Activated naive CD4-positive, alpha-beta T cell treated with anti-CD3 and anti-CD28 coated beads, Interleukin-2, amount 50 U/mL, for 24 hours (primary cell): ENCODE measurements around the gene ZNRF3.

Experiments used
- H3K27ac Mint-ChIP-seq: one replicate; pipeline ENCODE4 v1.8.0; 2021; ENCODE audit warnings: mild to moderate bottlenecking, mixed read lengths
- H3K27me3 Mint-ChIP-seq: one replicate; pipeline ENCODE4 v1.8.0; 2021; ENCODE audit warnings: mixed read lengths
- H3K36me3 Mint-ChIP-seq: one replicate; pipeline ENCODE4 v1.8.0; 2021; ENCODE audit warnings: mixed read lengths
- H3K4me1 Mint-ChIP-seq: one replicate; pipeline ENCODE4 v1.8.0; 2021; ENCODE audit warnings: mixed read lengths
- H3K4me3 Mint-ChIP-seq: one replicate; pipeline ENCODE4 v1.8.0; 2021; ENCODE audit warnings: mild to moderate bottlenecking, mixed read lengths
- H3K9me3 Mint-ChIP-seq: one replicate; pipeline ENCODE4 v1.8.0; 2021; ENCODE audit warnings: mixed read lengths

Gene ZNRF3

DNA sequence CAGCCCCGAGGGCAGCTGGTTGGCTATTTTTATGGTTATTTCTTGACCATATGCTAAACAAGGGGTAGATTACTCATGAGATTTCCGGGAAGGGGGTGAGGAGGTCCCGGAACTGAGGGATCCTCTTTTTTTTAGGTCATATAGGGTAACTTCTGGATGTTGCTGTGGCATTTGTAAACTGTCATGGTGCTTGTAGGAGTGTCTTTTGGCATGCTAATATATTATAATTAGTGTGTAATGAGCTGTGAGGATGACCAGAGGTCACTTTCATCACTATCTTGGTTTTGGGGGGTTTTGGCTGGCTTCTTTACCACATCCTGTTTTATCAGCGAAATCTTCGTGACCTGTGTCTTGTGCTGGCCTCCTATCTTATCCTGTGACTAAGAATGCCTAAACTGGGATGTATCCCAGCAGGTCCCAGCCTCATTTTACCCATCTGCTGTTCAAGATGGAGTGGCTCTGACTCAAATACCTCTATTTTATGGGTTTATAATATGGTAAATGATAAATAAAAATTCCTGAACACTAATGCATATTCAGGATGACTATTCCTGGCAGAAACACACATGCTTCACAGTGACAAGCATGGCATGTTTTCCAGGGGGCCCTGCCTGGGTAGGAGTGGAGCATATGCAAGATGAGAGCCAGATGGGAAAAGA, 200.7 kb downstream of the ZNRF3 start:
- Mint-ChIP-seq H3K4me3 (no peak overlapping the region), H3K27ac (no peak overlapping the region), H3K36me3 (no peaks in the 10 kb centered on the region), H3K27me3 (peaks cover 10% of the 10 kb centered on the region), H3K9me3 (no peaks in the 10 kb centered on the region), H3K4me1 (no peaks in the 10 kb centered on the region)

GRCh38 chr22:29087012-29087411, 203.6 kb downstream of the ZNRF3 start:
- H3K9me3 Mint-ChIP-seq: no peaks in the 10 kb centered on the region
- H3K36me3 Mint-ChIP-seq: no peaks in the 10 kb centered on the region
- no peak overlapping the region for H3K27ac Mint-ChIP-seq
- no peaks in the 10 kb centered on the region for H3K4me1 Mint-ChIP-seq
- H3K27me3 Mint-ChIP-seq: peaks cover 9% of the 10 kb centered on the region
- H3K4me3 Mint-ChIP-seq: no peak overlapping the region

DNA sequence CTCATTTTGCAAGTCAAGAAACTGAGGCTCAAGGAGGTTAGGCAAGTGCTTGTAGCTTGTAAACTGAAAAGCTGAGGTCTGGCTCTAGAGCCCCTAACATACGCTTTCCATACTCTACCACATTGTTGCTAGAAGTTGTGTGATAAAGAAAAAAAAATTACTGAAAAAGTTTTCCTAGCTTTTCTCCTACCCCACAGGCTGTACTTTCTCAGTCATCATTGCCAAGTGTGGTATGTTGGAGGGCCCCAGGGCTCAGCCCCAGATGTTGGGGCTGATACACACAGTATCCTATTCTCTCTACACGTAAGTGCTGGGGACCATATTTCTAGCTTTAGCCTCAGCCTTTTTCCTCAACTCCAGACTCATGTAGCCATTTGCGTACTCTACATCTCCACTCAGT, 205.4 kb downstream of the ZNRF3 start:
- no peaks in the 10 kb centered on the region for H3K4me1 Mint-ChIP-seq
- no peaks in the 10 kb centered on the region for H3K36me3 Mint-ChIP-seq
- H3K4me3 Mint-ChIP-seq: no peak overlapping the region
- H3K27ac Mint-ChIP-seq: no peak overlapping the region
- H3K27me3 Mint-ChIP-seq: peaks cover 10% of the 10 kb centered on the region
- no peaks in the 10 kb centered on the region for H3K9me3 Mint-ChIP-seq

DNA sequence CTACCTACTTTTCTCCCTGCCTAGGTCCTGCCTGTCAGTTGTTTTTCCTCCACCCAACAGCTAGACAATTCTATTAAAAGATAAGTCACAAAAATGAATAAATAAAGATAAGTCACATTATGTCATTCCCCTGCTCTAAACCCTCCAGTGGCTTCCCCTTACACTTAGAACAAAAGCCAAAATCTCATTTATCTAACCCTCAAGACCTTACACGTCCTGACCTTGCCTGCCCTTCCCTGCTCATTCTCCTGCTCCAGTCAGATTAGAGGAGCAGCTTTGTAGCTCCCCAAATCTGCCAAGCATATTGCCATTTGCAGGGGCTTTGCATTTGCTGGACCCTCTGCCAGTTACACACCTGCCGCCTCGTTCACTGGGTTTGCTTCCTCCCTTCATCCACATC, 206.1 kb downstream of the ZNRF3 start:
- H3K9me3 Mint-ChIP-seq: no peaks in the 10 kb centered on the region
- H3K36me3 Mint-ChIP-seq: no peaks in the 10 kb centered on the region
- no peaks in the 10 kb centered on the region for H3K4me1 Mint-ChIP-seq
- H3K4me3 Mint-ChIP-seq: no peak overlapping the region
- H3K27me3 Mint-ChIP-seq: peaks cover 10% of the 10 kb centered on the region
- H3K27ac Mint-ChIP-seq: no peak overlapping the region

GRCh38 chr22:29090039-29090438, 206.7 kb downstream of the ZNRF3 start:
- Mint-ChIP-seq H3K36me3 (no peaks in the 10 kb centered on the region), H3K27ac (no peak overlapping the region), H3K4me3 (no peak overlapping the region), H3K27me3 (peaks cover 10% of the 10 kb centered on the region), H3K4me1 (no peaks in the 10 kb centered on the region), H3K9me3 (no peaks in the 10 kb centered on the region)

DNA sequence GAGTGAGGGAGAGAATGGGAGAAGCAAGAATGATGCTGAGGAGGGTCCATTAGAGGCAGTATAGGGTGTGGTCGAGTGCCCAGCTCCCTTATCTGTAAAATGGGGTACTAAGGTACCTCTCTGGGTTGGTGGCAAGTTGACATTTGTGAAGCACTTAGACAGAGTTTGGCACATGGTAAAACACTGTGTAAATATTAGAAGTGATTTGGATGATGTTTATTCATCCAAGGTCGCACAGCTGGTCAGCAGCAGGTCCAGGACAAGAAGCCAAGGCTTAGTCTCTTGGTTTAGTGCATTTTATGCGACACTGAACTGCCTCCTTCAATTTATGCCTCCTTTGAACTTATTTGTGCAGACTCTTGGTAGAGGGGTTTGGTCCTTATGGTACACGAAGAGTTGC, 208.9 kb downstream of the ZNRF3 start:
- Mint-ChIP-seq H3K9me3 (no peaks in the 10 kb centered on the region), H3K4me1 (no peaks in the 10 kb centered on the region), H3K4me3 (no peak overlapping the region), H3K27ac (no peak overlapping the region), H3K27me3 (peaks cover 7% of the 10 kb centered on the region), H3K36me3 (no peaks in the 10 kb centered on the region)

DNA sequence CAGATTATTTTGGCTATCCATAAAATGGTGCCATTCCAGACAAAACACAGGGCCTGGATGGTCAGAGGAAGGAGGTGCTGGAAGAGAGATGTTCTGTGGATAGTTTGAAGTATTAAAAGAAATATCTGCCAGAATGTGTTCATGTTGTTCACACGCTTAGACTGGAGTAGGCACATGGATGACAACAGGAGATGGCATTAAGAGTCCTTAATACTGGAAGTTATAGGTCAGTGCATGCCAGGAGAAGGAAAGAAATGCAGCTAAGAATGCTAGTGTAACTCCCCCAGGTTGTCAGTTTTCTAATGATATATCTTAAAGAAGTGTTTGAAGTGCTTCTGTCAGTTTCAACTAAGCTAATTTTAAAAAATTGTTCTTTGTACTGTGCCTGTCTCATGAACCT, 209.7 kb downstream of the ZNRF3 start:
- Mint-ChIP-seq H3K4me3 (no peak overlapping the region), H3K27me3 (peaks cover 6% of the 10 kb centered on the region), H3K9me3 (no peaks in the 10 kb centered on the region), H3K4me1 (no peaks in the 10 kb centered on the region), H3K36me3 (no peaks in the 10 kb centered on the region), H3K27ac (no peak overlapping the region)

GRCh38 chr22:29093501-29094300, 210.3 kb downstream of the ZNRF3 start:
- no peaks in the 10 kb centered on the region for H3K36me3 Mint-ChIP-seq

GRCh38 chr22:29095459-29095858, 212.1 kb downstream of the ZNRF3 start:
- H3K27ac Mint-ChIP-seq: no peak overlapping the region
- H3K4me3 Mint-ChIP-seq: no peak overlapping the region
- H3K36me3 Mint-ChIP-seq: no peaks in the 10 kb centered on the region
- H3K9me3 Mint-ChIP-seq: no peaks in the 10 kb centered on the region
- H3K27me3 Mint-ChIP-seq: peaks cover 4% of the 10 kb centered on the region
- H3K4me1 Mint-ChIP-seq: no peaks in the 10 kb centered on the region

More at GRCh38 chr22:29093501-29094300, 210.3 kb downstream of the ZNRF3 start:
- Mint-ChIP-seq H3K4me1 (no peaks in the 10 kb centered on the region), H3K27ac (no peak overlapping the region), H3K9me3 (no peaks in the 10 kb centered on the region), H3K4me3 (no peak overlapping the region), H3K27me3 (peaks cover 6% of the 10 kb centered on the region)

DNA sequence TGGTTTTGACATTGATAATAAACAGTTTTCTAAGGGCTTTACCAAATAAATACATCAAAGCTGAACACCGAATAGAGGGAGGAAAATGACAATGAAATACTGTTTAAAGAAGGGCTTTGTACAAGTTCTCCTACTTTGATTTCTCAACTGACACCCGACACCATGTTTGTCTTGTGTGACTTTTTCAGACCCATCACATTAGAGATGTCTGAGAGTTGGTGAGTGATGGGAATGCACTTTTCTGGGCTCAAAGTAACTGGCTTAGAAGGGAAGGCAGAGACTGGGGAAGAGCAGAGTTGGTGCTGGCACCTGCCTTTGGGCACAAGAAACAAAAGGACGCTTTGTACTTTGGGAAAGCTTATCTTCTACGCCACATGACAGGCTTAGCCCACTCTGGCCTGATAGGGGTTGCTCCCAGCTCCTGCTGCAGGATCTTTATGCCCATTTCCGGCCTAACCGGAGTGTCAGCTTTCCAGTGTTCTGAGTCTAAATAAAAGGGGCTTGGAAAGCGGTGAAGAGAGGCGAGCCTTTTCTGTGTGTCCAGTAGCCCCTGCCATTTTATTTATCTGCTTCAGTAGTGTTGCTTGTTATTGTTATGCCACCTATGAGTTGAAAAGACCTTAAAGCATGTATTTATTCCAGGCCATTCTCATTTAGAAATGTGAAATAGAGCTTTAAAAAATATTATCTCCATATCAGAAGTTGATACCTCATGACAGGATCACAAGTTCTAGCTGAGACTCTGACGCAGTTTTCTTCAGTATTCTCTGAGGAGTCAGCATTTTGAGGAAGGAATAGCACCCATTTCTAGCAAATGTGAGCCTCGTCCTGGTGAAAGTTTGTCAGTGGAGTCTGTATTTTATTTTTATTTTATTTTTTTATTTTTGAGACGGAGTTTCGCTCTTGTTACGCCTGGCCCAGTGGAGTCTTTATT, 213.6 kb downstream of the ZNRF3 start:
- H3K27ac Mint-ChIP-seq: no peak overlapping the region
- H3K4me3 Mint-ChIP-seq: no peak overlapping the region
- H3K9me3 Mint-ChIP-seq: no peaks in the 10 kb centered on the region
- no peaks in the 10 kb centered on the region for H3K36me3 Mint-ChIP-seq
- peaks cover under 1% of the 10 kb centered on the region for H3K27me3 Mint-ChIP-seq
- H3K4me1 Mint-ChIP-seq: no peaks in the 10 kb centered on the region

- Mint-ChIP-seq H3K36me3 (no peaks in the 10 kb centered on the region), H3K27me3 (no peaks in the 10 kb centered on the region), H3K27ac (no peak overlapping the region), H3K4me3 (no peak overlapping the region), H3K4me1 (no peaks in the 10 kb centered on the region), H3K9me3 (no peaks in the 10 kb centered on the region)
These were observed 214.9 kb downstream of the ZNRF3 start for GRCh38 chr22:29098296-29098695.

GRCh38 chr22:29102300-29102699, 218.9 kb downstream of the ZNRF3 start:
- H3K36me3 Mint-ChIP-seq: no peaks in the 10 kb centered on the region

GRCh38 chr22:29103121-29103520, 219.7 kb downstream of the ZNRF3 start:
- Mint-ChIP-seq H3K27me3 (peaks cover 2% of the 10 kb centered on the region), H3K27ac (no peak overlapping the region), H3K36me3 (no peaks in the 10 kb centered on the region), H3K9me3 (no peaks in the 10 kb centered on the region), H3K4me3 (no peak overlapping the region), H3K4me1 (no peaks in the 10 kb centered on the region)

More at GRCh38 chr22:29102300-29102699, 218.9 kb downstream of the ZNRF3 start:
- H3K4me3 Mint-ChIP-seq: no peak overlapping the region
- no peaks in the 10 kb centered on the region for H3K4me1 Mint-ChIP-seq
- peaks cover 2% of the 10 kb centered on the region for H3K27me3 Mint-ChIP-seq
- H3K9me3 Mint-ChIP-seq: no peaks in the 10 kb centered on the region
- H3K27ac Mint-ChIP-seq: no peak overlapping the region

GRCh38 chr22:29105468-29105867, 222.1 kb downstream of the ZNRF3 start:
- Mint-ChIP-seq H3K27ac (no peak overlapping the region), H3K27me3 (peaks cover 3% of the 10 kb centered on the region), H3K4me1 (no peaks in the 10 kb centered on the region), H3K9me3 (no peaks in the 10 kb centered on the region), H3K4me3 (no peak overlapping the region), H3K36me3 (no peaks in the 10 kb centered on the region)

DNA sequence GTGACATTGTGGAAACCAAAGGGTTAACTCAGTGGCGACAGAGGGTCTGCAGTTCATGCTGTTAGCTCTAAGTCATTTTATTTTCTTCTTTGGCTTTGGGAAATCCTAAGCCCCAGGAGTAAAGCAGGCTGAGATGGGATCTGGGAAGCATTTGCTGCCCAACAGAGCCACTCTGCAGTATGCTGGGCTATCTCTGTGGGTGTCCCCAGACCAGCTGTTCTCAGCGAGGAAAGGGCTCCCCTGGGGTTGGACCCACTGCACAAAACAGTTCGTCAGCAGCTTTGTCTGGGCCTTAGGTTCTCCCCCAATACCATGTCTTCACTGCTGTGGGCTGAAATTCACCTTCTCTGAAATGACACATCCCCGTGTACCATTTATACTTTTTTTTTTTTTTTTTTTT, 223.5 kb downstream of the ZNRF3 start:
- H3K36me3 Mint-ChIP-seq: no peaks in the 10 kb centered on the region
- H3K27me3 Mint-ChIP-seq: peaks cover 3% of the 10 kb centered on the region
- H3K4me1 Mint-ChIP-seq: no peaks in the 10 kb centered on the region
- H3K27ac Mint-ChIP-seq: no peak overlapping the region
- no peak overlapping the region for H3K4me3 Mint-ChIP-seq
- no peaks in the 10 kb centered on the region for H3K9me3 Mint-ChIP-seq
